H1 (cell line): Measurements from ENCODE around the gene ANKIB1. TPM values are rescaled to one million over a fixed set of nuclear protein-coding genes. Genes with fewer than 3 reads are reported as not detected.

Experiments used
- CTCF ChIA-PET: fragments of 300-600 bp; sonication (Branson Sonifier 250); formaldehyde crosslinking; loops from one replicate; lab custom pipeline; 2021; ENCODE audit not compliant: partially characterized antibody; lab: Charles Lee
- POLR2A ChIA-PET: fragments of 300-600 bp; sonication (Branson Sonifier 250); formaldehyde crosslinking; loops from one replicate; lab custom pipeline; 2021; ENCODE audit warnings: inconsistent platforms; ENCODE audit not compliant: partially characterized antibody; lab: Charles Lee
- DNase-seq, 2 experiments: peaks; one replicate each; pipeline versions ENCODE4 v3.0.0 to v3.0.0-alpha.2; 2010 to 2022; ENCODE audit warnings: low spot score in 2 of 2, low read depth in 1 of 2, mixed read lengths in 1 of 2
- FAIRE-seq: peaks from 2 replicates; lab custom pipeline; 2011; peaks lifted over from hg19 to GRCh38; lab: Jason Lieb, UNC
- H2AFZ ChIP-seq: 2 replicates; pipeline ENCODE4 v1.8.1; 2012; ENCODE audit warnings: low read length, inconsistent platforms
- H2AK5ac ChIP-seq: 2 replicates; pipeline ENCODE4 v1.6.1; 2013; ENCODE audit warnings: low read depth, low read length
- H2BK120ac ChIP-seq: replicated peaks from 2 replicates; pipeline ENCODE3; 2013; ENCODE audit warnings: low read depth, low read length, inconsistent platforms
- H2BK12ac ChIP-seq: 2 replicates; pipeline ENCODE4 v1.6.1; 2013; ENCODE audit warnings: low read depth, low read length
- H2BK15ac ChIP-seq: 2 replicates; pipeline ENCODE4 v1.6.1; 2013; ENCODE audit warnings: low read length
- H2BK20ac ChIP-seq: 2 replicates; pipeline ENCODE4 v1.6.1; 2013; ENCODE audit warnings: low read length
- H2BK5ac ChIP-seq: 2 replicates; pipeline ENCODE4 v1.6.1; 2013; ENCODE audit warnings: low read depth, low read length
- H3K14ac ChIP-seq: 2 replicates; pipeline ENCODE4 v1.6.1; 2013; ENCODE audit warnings: inconsistent platforms; ENCODE audit not compliant: insufficient read length
- H3K18ac ChIP-seq: 2 replicates; pipeline ENCODE4 v1.6.1; 2013; ENCODE audit warnings: low read length; ENCODE audit errors: extremely low read depth
- H3K23ac ChIP-seq: 2 replicates; pipeline ENCODE4 v1.6.1; 2013; ENCODE audit warnings: inconsistent platforms; ENCODE audit not compliant: insufficient read length
- H3K23me2 ChIP-seq: 2 replicates; pipeline ENCODE4 v1.6.1; 2013; ENCODE audit warnings: low read depth, low read length
- H3K27ac ChIP-seq: 2 replicates; pipeline ENCODE4 v1.6.1; 2011; ENCODE audit warnings: low read depth, low read length, inconsistent platforms
- H3K27me3 ChIP-seq, 4 experiments: replicated peaks in 1 of 4; 1 replicate in 1 of 4; 2 replicates in 3 of 4; pipeline versions ENCODE4 v1.6.1 to v1.8.1; 2011 to 2013; ENCODE audit warnings: low read length in 3 of 4, mild to moderate bottlenecking in 3 of 4, inconsistent platforms in 2 of 4, mixed read lengths in 2 of 4, moderate library complexity in 1 of 4; ENCODE audit not compliant: control insufficient read depth in 3 of 4, insufficient read depth in 3 of 4; ENCODE audit errors: extremely low read depth in 1 of 4
- H3K36me3 ChIP-seq, 4 experiments: 2 replicates each; pipeline versions ENCODE4 v1.6.1 to v1.8.1; 2011 to 2013; ENCODE audit warnings: mild to moderate bottlenecking in 4 of 4, low read length in 3 of 4, moderate library complexity in 2 of 4, control low read depth in 1 of 4, inconsistent platforms in 1 of 4; ENCODE audit not compliant: insufficient read depth in 4 of 4, control insufficient read depth in 2 of 4
- H3K4ac ChIP-seq: replicated peaks from 2 replicates; pipeline ENCODE3; 2013; ENCODE audit warnings: low read length, low read depth, mixed read lengths, inconsistent platforms; ENCODE audit not compliant: insufficient read length
- H3K4me1 ChIP-seq, 4 experiments: replicated peaks in 1 of 4; 1 replicate in 1 of 4; 2 replicates in 3 of 4; pipeline versions ENCODE4 v1.6.1 to v1.8.1; 2011 to 2013; ENCODE audit warnings: low read length in 3 of 4, inconsistent platforms in 2 of 4, mixed read lengths in 1 of 4; ENCODE audit not compliant: insufficient read depth in 4 of 4, control insufficient read depth in 3 of 4
- H3K4me2 ChIP-seq, 2 experiments: 2 replicates each; pipeline versions ENCODE4 v1.6.1 to v1.8.1; 2011 to 2013; ENCODE audit warnings: low read depth in 2 of 2, low read length in 2 of 2, control low read depth in 1 of 2, inconsistent platforms in 1 of 2, mild to moderate bottlenecking in 1 of 2; ENCODE audit not compliant: insufficient read depth in 1 of 2
- H3K4me3 ChIP-seq, 4 experiments: fragments of 200-600, 300-600 bp in 1 of 4; sonication (generic), shearing (Covaris generic), sonication (Bioruptor Twin) in 1 of 4; 2 replicates each; pipeline versions ENCODE4 v1.5.1 to v1.8.1; 2011 to 2016; ENCODE audit warnings: low read length in 4 of 4, low read depth in 3 of 4, control low read depth in 2 of 4, inconsistent platforms in 2 of 4, mild to moderate bottlenecking in 2 of 4, mixed read lengths in 1 of 4, moderate library complexity in 1 of 4; ENCODE audit not compliant: insufficient read depth in 2 of 4; ENCODE audit errors: extremely low read depth in 1 of 4
- H3K56ac ChIP-seq: replicated peaks from 2 replicates; pipeline ENCODE3; 2013; ENCODE audit warnings: low read depth, mild to moderate bottlenecking, mixed read lengths, low read length, inconsistent platforms; ENCODE audit not compliant: insufficient read length
- H3K79me1 ChIP-seq: 2 replicates; pipeline ENCODE4 v1.6.1; 2013; ENCODE audit warnings: low read depth, low read length, control low read depth
- H3K79me2 ChIP-seq, 2 experiments: 2 replicates each; pipeline versions ENCODE4 v1.6.1 to v1.8.1; 2012 to 2013; ENCODE audit warnings: low read length in 2 of 2, mild to moderate bottlenecking in 2 of 2, inconsistent platforms in 1 of 2; ENCODE audit not compliant: insufficient read depth in 2 of 2, control insufficient read depth in 1 of 2
- H3K9ac ChIP-seq, 4 experiments: replicated peaks in 1 of 4; 1 replicate in 1 of 4; 2 replicates in 3 of 4; pipeline versions ENCODE4 v1.6.1 to v1.8.1; 2011 to 2013; ENCODE audit warnings: low read depth in 3 of 4, low read length in 3 of 4, control low read depth in 2 of 4, mild to moderate bottlenecking in 2 of 4, moderate library complexity in 2 of 4, inconsistent platforms in 1 of 4; ENCODE audit errors: extremely low read depth in 1 of 4
- H3K9me3 ChIP-seq, 2 experiments: 2 replicates each; pipeline versions ENCODE4 v1.6.1 to v1.8.1; 2012 to 2013; ENCODE audit warnings: mild to moderate bottlenecking in 2 of 2, moderate library complexity in 2 of 2, control low read depth in 1 of 2, inconsistent platforms in 1 of 2, low read depth in 1 of 2, low read length in 1 of 2, mixed read lengths in 1 of 2; ENCODE audit not compliant: insufficient read depth in 2 of 2
- H4K20me1 ChIP-seq, 2 experiments: replicated peaks in 1 of 2; 2 replicates each; pipeline versions ENCODE3 to v1.8.1; 2011 to 2013; ENCODE audit warnings: inconsistent platforms in 2 of 2, low read length in 2 of 2, mild to moderate bottlenecking in 1 of 2; ENCODE audit not compliant: insufficient read depth in 2 of 2, control insufficient read depth in 1 of 2
- H4K5ac ChIP-seq: 2 replicates; pipeline ENCODE4 v1.6.1; 2013; ENCODE audit warnings: low read length, low read depth, mixed read lengths, inconsistent platforms; ENCODE audit not compliant: insufficient read length
- H4K8ac ChIP-seq: 2 replicates; pipeline ENCODE4 v1.8.0; 2013; ENCODE audit warnings: mild to moderate bottlenecking, moderate library complexity, low read length, inconsistent platforms; ENCODE audit not compliant: insufficient read depth; ENCODE audit errors: extremely low read depth
- H4K91ac ChIP-seq: replicated peaks from 2 replicates; pipeline ENCODE3; 2013; ENCODE audit warnings: low read length, mixed read lengths, inconsistent platforms; ENCODE audit not compliant: insufficient read length
- BCL11A ChIP-seq, 2 experiments: IDR thresholded peaks; one replicate each; pipeline ENCODE4 v1.6.1; 2011; ENCODE audit warnings: low read depth in 2 of 2, low read length in 2 of 2, mild to moderate bottlenecking in 2 of 2
- CTCF ChIP-seq, 3 experiments: IDR thresholded peaks; 1 replicate in 2 of 3; 2 replicates in 1 of 3; pipeline versions ENCODE4 v1.5.1 to v1.6.1; 2011; ENCODE audit warnings: low read length in 3 of 3, mild to moderate bottlenecking in 3 of 3, inconsistent platforms in 2 of 3, low read depth in 1 of 3, moderate library complexity in 1 of 3; ENCODE audit not compliant: insufficient read depth in 1 of 3; ENCODE audit errors: control extremely low read depth in 1 of 3
- EZH2 ChIP-seq: fragments of 200-600 bp; sonication (generic); IDR thresholded peaks from 2 replicates; pipeline ENCODE4 v1.7.1; 2012; ENCODE audit warnings: low read depth, mild to moderate bottlenecking, moderate library complexity, low read length, inconsistent platforms; ENCODE audit not compliant: severe bottlenecking
- RAD21 ChIP-seq, 2 experiments: IDR thresholded peaks in 1 of 2; conservative IDR thresholded peaks in 1 of 2; 2 replicates each; pipeline ENCODE4 v1.6.1; 2011; ENCODE audit warnings: low read depth in 2 of 2, low read length in 2 of 2, improper control_type of control experiment in 1 of 2, inconsistent platforms in 1 of 2, mild to moderate bottlenecking in 1 of 2, moderate library complexity in 1 of 2
- WGBS, 2 experiments: shearing (Covaris generic) in 1 of 2; methylation state at CpG; one replicate each; pipeline versions ENCODE4 v1.1.6 to v1.1.7; 2013 to 2015; ENCODE audit warnings: low lambda C conversion rate in 2 of 2, mixed read lengths in 2 of 2, inconsistent platforms in 1 of 2, low coverage in 1 of 2, missing lambda C conversion rate in 1 of 2; ENCODE audit not compliant: insufficient replicate concordance in 2 of 2, insufficient coverage in 1 of 2, insufficient read length in 1 of 2; ENCODE audit errors: extremely low coverage in 1 of 2, missing lambda C conversion rate in 1 of 2; 5-methylcytosine and 5-hydroxymethylcytosine counted together
- polyA plus RNA-seq, 7 experiments: library from polyadenylated mRNA; depleted of rRNA in 3 of 7; stranded (reverse) in 5 of 7; unstranded in 2 of 7; fragments of >200 nt in 5 of 7; fragments of 200-250 nt in 2 of 7; gene quantifications; 1 replicate in 5 of 7; 2 replicates in 1 of 7; 4 replicates in 1 of 7; pipeline versions ENCODE4 v1.2.1 to v1.2.3, GENCODE V29; 2011 to 2013; ENCODE audit warnings: missing spikeins in 2 of 7, mixed read lengths in 2 of 7
- total RNA-seq: library from RNA; stranded (reverse); fragmentation: NEBNext Ultra II Directional; extraction: Animal tissue kit (Norgen Biotek cat#: 25700); gene quantifications from 2 replicates; pipeline ENCODE4 v1.2.1, GENCODE V29; 2021

Gene ANKIB1
- total and polyA plus RNA-seq, 2 of the 8 experiments (the other 6 are each of a cell fraction or from before 2014, with no cell fraction given) = 19.2 to 43.0 TPM

- H3K14ac ChIP-seq = no peak overlapping the region
- peak in 1 of 3 experiments; percentile 25; a peak in 2 of 4 replicates for TF ChIP-seq CTCF (IDR thresholded peaks at IDR 0.05; ENCODE audit: control extremely low read depth in 1 of 3, insufficient read depth in 1 of 3, low read depth in 1 of 3, low read length in 3 of 3)
- TF ChIP-seq BCL11A (IDR thresholded peaks at IDR 0.05; ENCODE audit: low read depth in 2 of 2, low read length in 2 of 2) = no peak
- TF ChIP-seq EZH2 = no peak
- TF ChIP-seq RAD21 (IDR thresholded peaks at IDR 0.05 in 1 of 2, conservative IDR thresholded peaks at IDR 0.05 in 1 of 2; ENCODE audit: low read depth in 2 of 2, low read length in 2 of 2) = peak in 1 of 2 experiments; percentile 32; a peak in 2 of 4 replicates
- H2AFZ ChIP-seq = no peak overlapping the region
- H4K20me1 ChIP-seq = no peaks in the 10 kb centered on the region
- no peak overlapping the region for H3K18ac ChIP-seq
- no peaks in the 10 kb centered on the region for H3K23me2 ChIP-seq
- CTCF ChIA-PET = interaction anchor here (0.6 to 1.6 kb wide), 6 partner anchors 14 to 246 kb away, joined by 3 to 4 read pairs (median 3); partner anchors contain the start of genes CYP51A1 and GATAD1
- no peak overlapping the region for H4K5ac ChIP-seq
- no peak overlapping the region for H2BK15ac ChIP-seq
- H3K27ac ChIP-seq = no peak overlapping the region
- no peak overlapping the region for H3K4me2 ChIP-seq
- WGBS, 2 experiments = 90% methylated on average over 1 of the region's 1 CpG; no CpG with 5 or more reads in 1 of the 2 experiments
- POLR2A ChIA-PET = interaction anchor here (0.8 kb wide), 1 partner anchor 261 kb away, joined by 3 read pairs; no protein-coding TSS in a partner anchor
- H3K4me3 ChIP-seq = no peak overlapping the region
- no peak overlapping the region for H2BK5ac ChIP-seq
- H3K9ac ChIP-seq = no peak overlapping the region
- H3K36me3 ChIP-seq = peaks cover 0 to 11% (median 4%) of the 10 kb centered on the region in 4 experiments; a peak in 6 of 8 replicates
- no peak overlapping the region for H2BK120ac ChIP-seq
- H3K56ac ChIP-seq = no peak overlapping the region
- H3K79me2 ChIP-seq = no peaks in the 10 kb centered on the region
- no peaks in the 10 kb centered on the region for H3K4me1 ChIP-seq
- H3K9me3 ChIP-seq = no peaks in the 10 kb centered on the region
- H3K23ac ChIP-seq = no peak overlapping the region
- H2AK5ac ChIP-seq = no peak overlapping the region
- no peak for DNase-seq
- no peak overlapping the region for H3K4ac ChIP-seq
- FAIRE-seq = no peak
- no peak overlapping the region for H2BK12ac ChIP-seq
- H4K91ac ChIP-seq = no peak overlapping the region
- no peaks in the 10 kb centered on the region; a peak in 1 of 7 replicates for H3K27me3 ChIP-seq
- no peaks in the 10 kb centered on the region for H3K79me1 ChIP-seq
- no peak overlapping the region for H2BK20ac ChIP-seq
- H4K8ac ChIP-seq = no peak overlapping the region
These were observed 45.0 kb upstream of the ANKIB1 start for GRCh38 chr7:92200791-92201190.
